MCF 10A (cell line): ENCODE data around the gene TRMT11. TPM values are rescaled to one million over a fixed set of nuclear protein-coding genes. Genes with fewer than 3 reads are reported as not detected.
"Not testable (repeated sequence)": the region's sequence is repeated elsewhere in the genome, so short reads cannot be mapped to it uniquely, and the experiment has no call there.

ENCODE experiments used
- BruUV-seq: library from RNA; stranded (reverse); fragments of 400-500 nt; replicated peaks from 2 replicates; lab custom pipeline; 2021; lab: Mats Ljungman, UMichigan
- CTCF ChIA-PET: fragments of 300-600 bp; sonication (Branson Sonifier 250); formaldehyde crosslinking; extraction: SDS; loops from one replicate; lab custom pipeline; 2021; ENCODE audit warnings: antibody characterized with exemption, inconsistent platforms; lab: Yijun Ruan, JAX
- POLR2A ChIA-PET: fragments of 300-600, 350-650 bp; sonication (Branson Sonifier 250); formaldehyde crosslinking; extraction: SDS; loops from one replicate; lab custom pipeline; 2020; ENCODE audit warnings: antibody characterized with exemption, inconsistent platforms; lab: Yijun Ruan, JAX
- DNase-seq: peaks from one replicate; pipeline ENCODE4 v3.0.0-alpha.2; 2018; ENCODE audit not compliant: unreplicated experiment
- H3K27ac Mint-ChIP-seq: one replicate; pipeline ENCODE4 v1.8.0; 2022; ENCODE audit warnings: mild to moderate bottlenecking, low read depth, mixed read lengths; ENCODE audit not compliant: unreplicated experiment
- H3K27me3 Mint-ChIP-seq: one replicate; pipeline ENCODE4 v1.8.0; 2022; ENCODE audit warnings: mixed read lengths; ENCODE audit not compliant: insufficient read depth, unreplicated experiment
- H3K36me3 Mint-ChIP-seq: one replicate; pipeline ENCODE4 v1.8.0; 2022; ENCODE audit warnings: mild to moderate bottlenecking, moderate library complexity, mixed read lengths; ENCODE audit not compliant: insufficient read depth, unreplicated experiment
- H3K4me1 Mint-ChIP-seq: one replicate; pipeline ENCODE4 v1.8.0; 2022; ENCODE audit warnings: mixed read lengths; ENCODE audit not compliant: insufficient read depth, unreplicated experiment
- H3K4me3 Mint-ChIP-seq: one replicate; pipeline ENCODE4 v1.8.0; 2022; ENCODE audit warnings: mild to moderate bottlenecking, moderate library complexity, mixed read lengths; ENCODE audit not compliant: unreplicated experiment
- H3K9me3 Mint-ChIP-seq: one replicate; pipeline ENCODE4 v1.8.0; 2022; ENCODE audit warnings: mixed read lengths; ENCODE audit not compliant: unreplicated experiment
- CTCF ChIP-seq: fragments of 200-600 bp; IDR thresholded peaks from one replicate; pipeline ENCODE4 v1.8.0; 2022; ENCODE audit warnings: antibody characterized with exemption, mild to moderate bottlenecking; ENCODE audit not compliant: unreplicated experiment
- intact Hi-C: fragments of 100-400 bp; cut with micrococcal nuclease; formaldehyde crosslinking; loops from 2 replicates; pipeline ENCODE4 v1.14.1; 2022
- total RNA-seq: library from RNA; stranded (reverse); gene quantifications from 2 replicates; pipeline ENCODE4 v1.2.3, GENCODE V29; 2022

The TRMT11 gene
- total RNA-seq, 1 experiment from 2014 or later: 32.5 TPM

DNA sequence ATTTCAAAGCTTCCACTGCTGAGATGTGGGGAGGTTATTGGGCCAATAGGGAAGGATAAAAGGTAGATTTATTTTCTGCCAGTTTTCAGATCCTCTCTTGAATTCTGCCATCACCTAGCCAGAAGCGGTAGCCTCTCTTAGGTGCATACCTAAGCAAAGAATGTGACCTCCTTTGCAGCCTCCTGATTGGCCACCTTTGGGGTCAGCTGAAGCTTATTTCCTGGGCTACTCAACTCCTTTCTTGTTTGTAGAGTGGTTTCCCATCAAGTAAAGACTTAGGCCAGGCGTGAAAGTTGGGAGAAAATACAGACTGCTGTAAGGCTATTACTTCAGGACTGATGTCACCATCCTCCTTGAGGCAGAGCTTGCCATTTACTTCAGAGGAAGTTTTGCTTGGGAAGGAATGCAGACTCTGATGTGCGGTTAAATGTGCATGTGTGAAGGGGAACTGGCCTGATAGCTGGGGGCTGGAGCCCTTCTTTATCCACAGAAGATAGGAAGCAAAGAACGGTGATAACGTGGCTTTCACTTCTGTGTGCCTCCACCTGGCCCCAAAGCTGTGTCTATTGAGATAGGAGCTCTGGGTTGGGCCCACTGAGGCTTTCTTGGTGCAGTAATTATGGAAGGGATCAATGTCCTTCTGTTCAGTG, 70.1 kb downstream of the TRMT11 start:
- no TSS peak for BruUV-seq
- no peak for DNase-seq
- Mint-ChIP-seq H3K27ac (no peak overlapping the region), H3K36me3 (peaks cover 35% of the 10 kb centered on the region), H3K27me3 (no peaks in the 10 kb centered on the region), H3K4me3 (no peak overlapping the region), H3K9me3 (no peaks in the 10 kb centered on the region), H3K4me1 (no peaks in the 10 kb centered on the region)
- intact Hi-C loops: no loop called here
- no peak for TF ChIP-seq CTCF
- ChIA-PET POLR2A (no interaction called here), CTCF (interaction anchor here (0.6 to 2.2 kb wide), 2 partner anchors 10 to 25 kb away, joined by 3 to 5 read pairs; no protein-coding TSS in a partner anchor)

DNA sequence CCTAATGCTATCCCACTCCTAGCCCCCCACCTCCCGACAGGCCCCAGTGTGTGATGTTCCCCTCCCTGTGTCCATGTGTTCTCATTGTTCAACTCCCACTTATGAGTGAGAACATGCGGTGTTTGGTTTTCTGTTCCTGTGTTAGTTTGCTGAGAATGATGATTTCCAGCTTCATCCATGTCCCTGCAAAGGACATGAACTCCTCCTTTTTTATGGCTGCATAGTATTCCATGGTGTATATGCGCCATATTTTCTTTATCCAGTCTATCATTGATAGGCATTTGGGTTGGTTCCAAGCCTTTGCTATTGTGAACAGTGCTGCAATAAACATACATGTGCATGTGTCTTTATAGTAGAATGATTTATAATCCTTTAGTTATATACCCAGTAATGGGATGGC, 71.7 kb downstream of the TRMT11 start:
- POLR2A ChIA-PET: not testable (repeated sequence)

DNA sequence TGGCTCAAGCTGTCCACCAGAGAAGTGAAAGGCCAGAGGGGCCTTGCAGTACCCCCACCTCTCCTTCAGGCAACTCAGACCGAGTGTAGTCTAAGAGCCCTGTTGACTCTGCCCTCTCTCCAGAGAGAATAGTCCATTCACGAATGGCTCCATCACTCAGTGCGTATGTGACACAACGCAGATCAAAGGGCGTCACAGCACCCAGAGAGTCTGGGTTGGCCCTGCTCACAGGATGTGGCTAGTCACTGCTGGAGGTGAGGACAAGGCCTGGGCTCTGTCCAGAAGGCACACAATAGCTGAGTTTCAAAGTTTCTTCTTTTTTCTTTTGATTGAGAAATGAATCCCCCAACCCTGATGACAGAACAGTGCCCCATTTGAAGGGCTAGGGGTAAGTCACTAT, 74.1 kb downstream of the TRMT11 start:
- DNase-seq: no peak
- Mint-ChIP-seq H3K36me3 (peaks cover 19% of the 10 kb centered on the region), H3K9me3 (no peaks in the 10 kb centered on the region), H3K27ac (no peak overlapping the region), H3K4me3 (no peak overlapping the region), H3K27me3 (no peaks in the 10 kb centered on the region), H3K4me1 (no peaks in the 10 kb centered on the region)
- no TSS peak for BruUV-seq
- no peak for TF ChIP-seq CTCF
- intact Hi-C loops: no loop called here
- POLR2A ChIA-PET: interaction anchor here (0.5 to 0.6 kb wide), 2 partner anchors 606 to 1837 kb away, joined by 3 read pairs; no protein-coding TSS in a partner anchor
- CTCF ChIA-PET: no interaction called here

More for the DNA sequence above, 71.7 kb downstream of the TRMT11 start:
- CTCF ChIA-PET: interaction anchor here (2.2 kb wide), 1 partner anchor 8 kb away, joined by 5 read pairs; no protein-coding TSS in a partner anchor
- H3K4me1 Mint-ChIP-seq, H3K27me3 Mint-ChIP-seq, H3K9me3 Mint-ChIP-seq, intact Hi-C loops, BruUV-seq, H3K4me3 Mint-ChIP-seq, DNase-seq, H3K27ac Mint-ChIP-seq: not testable (repeated sequence)
- H3K36me3 Mint-ChIP-seq: peaks cover 21% of the 10 kb centered on the region

GRCh38 chr6:126063512-126064146, 77.3 kb downstream of the TRMT11 start:
- no peak overlapping the region for H3K4me3 Mint-ChIP-seq
- H3K4me1 Mint-ChIP-seq: no peaks in the 10 kb centered on the region
- DNase-seq: no peak
- H3K9me3 Mint-ChIP-seq: no peaks in the 10 kb centered on the region
- ChIA-PET CTCF (interaction anchor here (0.6 to 1.3 kb wide), 8 partner anchors 8 to 1262 kb away, joined by 3 to 6 read pairs (median 4); no protein-coding TSS in a partner anchor), POLR2A (interaction anchor here (0.6 kb wide), 1 partner anchor 303 kb away, joined by 3 read pairs; no protein-coding TSS in a partner anchor)
- no peak overlapping the region for H3K27ac Mint-ChIP-seq
- no peaks in the 10 kb centered on the region for H3K27me3 Mint-ChIP-seq
- BruUV-seq: no TSS peak
- H3K36me3 Mint-ChIP-seq: peaks cover 12% of the 10 kb centered on the region
- TF ChIP-seq CTCF: no peak
- intact Hi-C loops: no loop called here
